Activated gamma-delta T cell treated with anti-CD3 and anti-CD28 coated beads, Interleukin-2, amount 50 U/mL, for 16 hours (primary cell): ENCODE data around the gene NVL.

ENCODE experiments used
- DNase-seq: peaks from one replicate; pipeline ENCODE4 v3.0.0-alpha.2; 2020; ENCODE audit warnings: low read depth

Gene NVL

GRCh38 chr1:224282140-224282539 lies 47.8 kb downstream of the NVL start:
- DNase-seq = no peak

- DNase-seq = no peak
Observed at GRCh38 chr1:224276771-224277487, 53.0 kb downstream of the NVL start.

DNA sequence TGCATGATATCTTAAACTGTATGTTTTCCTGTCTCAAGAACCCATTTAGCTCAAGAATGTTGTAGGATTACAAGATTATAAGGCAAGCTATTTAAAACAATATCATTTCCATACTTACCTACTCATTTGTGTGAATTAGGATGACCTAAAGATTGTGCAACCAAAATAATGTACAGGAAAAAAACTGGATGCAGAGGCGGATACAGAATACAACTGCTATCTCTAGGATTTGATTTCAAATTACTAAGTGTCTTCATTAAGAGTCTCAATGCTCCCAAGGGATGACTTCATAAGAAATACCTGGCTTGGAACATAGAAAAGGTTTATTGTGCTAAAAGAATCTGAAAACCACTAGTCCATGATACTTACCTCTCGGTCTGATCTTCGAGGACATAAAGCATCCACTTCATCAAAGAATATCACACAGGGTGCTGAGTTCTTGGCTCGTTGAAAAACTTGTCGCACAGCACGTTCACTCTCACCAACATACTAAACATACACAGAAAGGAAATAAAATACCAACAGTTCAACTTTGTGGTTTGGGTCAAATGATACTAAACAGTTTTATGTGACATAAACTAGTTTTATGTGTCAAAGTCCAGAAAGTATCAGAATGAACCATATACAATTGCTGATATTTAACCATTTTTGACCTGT lies 54.9 kb downstream of the NVL start:
- no peak for DNase-seq

- no peak for DNase-seq
Observed at GRCh38 chr1:224273641-224274040, 56.3 kb downstream of the NVL start.

DNA sequence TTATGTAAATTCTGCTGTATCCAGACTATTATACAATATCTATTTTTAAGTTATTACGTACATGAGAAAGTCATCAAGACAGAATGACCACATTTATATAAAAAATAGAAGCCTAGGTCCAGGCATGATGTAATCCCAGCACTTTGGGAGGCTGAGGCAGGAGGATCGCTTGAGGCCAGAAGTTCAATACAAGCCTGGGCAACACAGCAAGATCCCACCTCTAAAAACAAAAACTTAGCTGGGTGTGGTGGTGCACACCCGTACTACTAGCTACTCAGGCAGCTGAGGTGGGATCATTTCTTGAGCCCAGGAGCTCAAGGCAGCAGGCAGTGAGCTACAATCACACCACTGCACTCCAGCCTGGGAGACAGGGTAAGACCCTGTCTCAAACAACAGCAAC lies 58.9 kb downstream of the NVL start:
- DNase-seq = no peak

- DNase-seq = no peak
Observed at GRCh38 chr1:224267925-224268324, 62.0 kb downstream of the NVL start.

DNA sequence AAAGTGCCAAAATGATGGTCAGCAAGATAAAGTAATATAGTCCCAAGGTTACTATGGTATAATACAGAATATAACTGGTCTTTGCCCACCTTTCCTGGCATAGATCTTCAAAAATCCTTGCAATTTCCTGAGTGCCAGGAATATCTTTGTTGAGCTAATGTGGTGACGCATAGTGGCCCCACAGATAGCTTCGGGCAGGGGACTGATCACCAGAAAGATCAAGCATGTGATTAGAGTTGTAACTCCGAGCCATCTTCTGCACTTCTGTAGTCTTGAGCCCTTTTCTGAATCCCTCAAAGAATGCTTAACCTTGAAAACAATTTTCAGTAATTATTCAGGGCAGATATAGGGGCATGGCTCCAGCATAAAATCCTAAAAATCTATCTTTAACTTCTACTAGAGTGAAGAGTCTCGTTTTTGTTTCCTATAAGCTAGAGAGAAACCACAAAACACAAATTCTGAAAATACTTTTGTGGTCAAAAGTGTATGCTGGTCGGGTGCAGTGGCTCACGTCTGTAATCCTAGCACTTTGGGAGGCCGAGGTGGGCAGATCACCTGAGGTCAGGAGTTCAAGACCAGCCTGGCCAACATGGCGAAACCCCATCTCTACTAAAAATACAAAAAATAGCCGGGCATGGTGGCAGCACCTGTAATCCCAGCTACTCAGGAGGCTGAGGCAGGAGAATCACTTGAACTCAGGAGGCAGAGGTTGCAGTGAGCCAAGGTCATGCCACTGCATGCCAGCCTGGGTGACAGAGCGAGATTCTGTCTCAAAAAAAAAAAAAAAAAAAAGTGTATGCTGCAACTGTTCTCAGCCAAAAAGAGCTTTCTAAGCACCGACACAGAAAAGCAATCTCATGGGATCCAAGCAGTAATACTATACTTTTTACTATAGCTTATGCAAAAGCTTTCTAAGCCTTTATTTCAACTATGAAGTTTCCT lies 62.8 kb downstream of the NVL start:
- no peak for DNase-seq

DNA sequence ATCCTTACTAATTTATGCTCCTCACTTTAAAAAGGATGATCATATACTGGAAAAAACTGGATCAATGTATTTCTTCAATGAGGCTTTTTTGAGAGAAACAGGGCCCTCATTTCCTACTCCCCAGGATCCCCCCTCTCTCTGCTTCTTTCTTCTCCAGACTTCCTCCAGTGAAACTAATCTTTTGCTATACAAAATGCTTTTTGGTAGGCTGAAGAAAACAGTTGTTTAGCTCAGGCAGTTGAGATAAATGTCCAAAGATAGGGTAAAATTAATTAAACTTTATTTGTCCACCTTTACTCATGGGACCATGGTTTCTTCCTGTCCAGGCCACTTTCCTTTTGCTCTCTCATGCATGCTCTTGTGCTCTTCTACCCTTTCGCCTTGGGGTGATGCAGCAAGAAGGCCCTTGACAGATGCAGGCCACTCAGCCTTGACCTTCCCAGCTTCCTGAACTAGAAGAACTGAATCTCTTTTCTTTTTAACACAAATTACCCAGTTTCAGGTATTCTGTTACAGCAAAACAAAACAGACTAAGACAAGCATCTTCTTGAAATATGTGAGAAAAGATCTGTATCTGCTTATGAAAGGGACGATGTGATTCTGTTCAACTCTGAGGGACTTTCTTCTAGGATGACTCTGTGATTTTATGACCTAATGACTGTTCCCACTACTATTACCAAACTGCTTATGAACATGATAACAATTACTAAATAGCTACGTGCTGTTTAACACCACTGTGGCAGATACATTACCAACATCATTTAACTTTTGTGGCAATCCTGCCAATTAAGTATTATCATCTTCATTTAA lies 63.7 kb downstream of the NVL start:
- DNase-seq = no peak

DNA sequence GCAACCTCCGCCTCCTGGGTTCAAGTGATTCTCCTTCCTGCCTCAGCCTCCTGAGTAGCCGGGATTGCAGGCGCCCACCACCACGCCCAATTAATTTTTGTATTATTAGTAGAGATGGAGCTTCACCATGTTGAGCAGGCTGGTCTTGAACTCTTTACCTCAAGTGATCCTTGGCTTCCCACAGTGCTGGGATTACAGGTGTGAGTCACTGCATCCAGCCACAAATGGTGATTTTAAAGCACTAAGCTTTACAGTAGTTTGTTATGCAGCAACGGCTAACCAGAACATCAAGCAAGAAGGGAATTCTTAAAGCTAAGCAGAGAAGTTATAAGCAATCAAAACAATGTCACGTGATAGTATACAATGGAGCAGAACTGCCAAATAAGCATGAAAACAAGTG lies 65.7 kb downstream of the NVL start:
- DNase-seq = no peak

DNA sequence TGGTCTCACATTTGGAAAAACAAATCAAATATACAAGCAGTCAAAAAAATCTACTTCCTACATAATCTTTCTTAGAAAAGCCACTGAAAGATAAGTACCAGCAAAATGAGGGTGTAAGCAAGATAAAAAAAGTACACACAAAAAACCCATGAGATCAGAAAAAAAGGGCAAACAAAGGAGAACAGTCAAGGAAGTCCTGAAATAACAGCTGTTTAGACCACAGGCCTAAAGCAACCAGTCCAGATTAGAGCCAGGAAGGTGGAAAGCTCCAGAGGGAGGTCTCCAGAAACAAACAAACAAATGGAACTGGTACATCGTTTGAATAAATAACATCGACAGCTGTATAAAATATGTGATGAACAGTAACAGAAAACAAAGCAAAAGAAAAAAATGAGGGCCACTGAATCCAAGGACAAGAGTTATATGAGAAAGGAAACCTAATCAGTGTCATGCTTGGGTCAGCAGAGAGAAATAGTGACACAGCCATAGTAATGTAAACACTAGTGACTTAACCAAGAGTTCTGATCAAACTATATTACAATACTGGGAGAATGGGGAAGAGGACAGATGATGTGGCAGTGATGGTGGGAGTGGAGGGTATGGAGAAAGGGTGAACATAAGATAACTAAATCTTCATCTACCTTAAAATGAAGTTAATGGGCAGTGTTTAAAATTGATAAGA lies 67.5 kb downstream of the NVL start:
- DNase-seq = no peak

GRCh38 chr1:224259986-224260385 lies 70.0 kb downstream of the NVL start:
- DNase-seq = no peak

DNA sequence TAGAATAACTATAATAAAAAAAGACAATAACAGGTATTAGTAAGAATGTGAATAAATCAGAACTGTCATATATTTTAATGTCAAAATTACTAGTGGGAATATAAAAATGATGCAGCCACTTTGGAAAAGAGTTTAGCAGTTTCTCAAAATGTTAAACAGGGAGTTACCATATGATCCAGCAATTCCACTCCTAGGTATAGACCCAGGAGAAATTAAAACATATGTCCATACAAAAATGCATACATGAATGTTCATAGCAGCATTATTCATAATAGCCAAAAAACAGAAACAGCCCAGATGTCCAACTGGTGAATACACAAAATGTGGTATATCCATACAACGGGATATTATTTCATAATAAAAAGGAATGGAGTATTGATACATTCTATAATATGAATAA lies 71.6 kb downstream of the NVL start:
- no peak for DNase-seq

DNA sequence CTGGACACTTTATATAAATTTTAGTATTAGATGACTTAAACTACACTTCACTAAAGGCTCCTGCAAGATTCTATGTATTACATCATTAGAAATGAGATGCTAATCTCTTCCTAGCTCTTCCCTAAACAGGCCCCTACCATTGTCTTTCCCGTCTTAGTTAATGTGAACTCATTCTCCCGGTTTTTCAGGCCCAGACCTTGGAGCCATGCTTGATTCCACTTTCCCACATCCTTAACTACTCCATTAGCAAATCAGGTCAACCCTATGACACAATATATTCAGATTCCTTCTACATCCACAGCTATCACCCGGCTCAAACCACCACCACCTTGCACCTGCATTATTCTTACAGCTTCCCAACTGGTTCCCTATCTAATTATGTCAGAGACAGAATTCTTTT lies 73.3 kb downstream of the NVL start:
- no peak for DNase-seq

DNA sequence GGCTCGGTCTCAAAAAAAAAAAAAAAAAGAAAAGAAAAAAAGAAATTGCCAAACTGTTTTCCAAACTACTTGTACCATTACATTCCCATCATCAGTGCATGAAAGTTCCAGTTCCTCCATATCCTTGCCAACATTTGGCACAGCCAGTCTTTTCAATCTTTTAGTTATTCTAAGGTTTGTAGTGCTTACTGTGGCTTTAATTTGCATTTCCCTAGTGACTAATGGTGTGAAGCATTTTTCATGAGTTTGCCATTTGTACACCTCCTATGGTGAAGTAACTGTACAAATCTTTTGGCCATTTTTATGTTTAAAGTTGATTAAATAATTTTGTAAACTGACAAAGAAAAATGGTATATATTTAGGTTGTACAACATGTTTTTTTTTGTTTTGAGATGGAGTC lies 76.3 kb downstream of the NVL start:
- no peak for DNase-seq

GRCh38 chr1:224252479-224252878 lies 77.5 kb downstream of the NVL start:
- DNase-seq = no peak

GRCh38 chr1:224251741-224252146 lies 78.2 kb downstream of the NVL start:
- no peak for DNase-seq

GRCh38 chr1:224245188-224245587 lies 84.8 kb downstream of the NVL start:
- DNase-seq = no peak

- DNase-seq = no peak
Observed at GRCh38 chr1:224238756-224239155, 91.2 kb downstream of the NVL start.

- no peak for DNase-seq
Observed at GRCh38 chr1:224238212-224238611, 91.8 kb downstream of the NVL start.

- DNase-seq = no peak
Observed at GRCh38 chr1:224237119-224237881, 92.7 kb downstream of the NVL start.
